Smooth muscle cell (in vitro differentiated cells): Measurements from ENCODE around the gene MGLL. TPM values are rescaled to one million over a fixed set of nuclear protein-coding genes. Genes with fewer than 3 reads are reported as not detected.

ENCODE experiments used
- DNase-seq: peaks from one replicate; lab custom pipeline; 2025; ENCODE audit not compliant: unreplicated experiment; lab: John Stamatoyannopoulos, UW
- H2AFZ ChIP-seq: fragments of 200-600 bp; sonication (generic); 2 replicates; pipeline ENCODE4 v1.6.0; 2016; ENCODE audit warnings: antibody characterized with exemption, low read depth, mild to moderate bottlenecking
- H3F3A ChIP-seq: fragments of 200-600 bp; sonication (generic); 2 replicates; pipeline ENCODE4 v1.6.0; 2017; ENCODE audit warnings: antibody characterized with exemption, low read depth
- H3K27ac ChIP-seq: fragments of 200-600 bp; sonication (generic); 2 replicates; pipeline ENCODE4 v1.5.1; 2016; ENCODE audit warnings: low read depth, mild to moderate bottlenecking
- H3K27me3 ChIP-seq: fragments of 200-600 bp; sonication (generic); 2 replicates; pipeline ENCODE4 v1.6.1; 2016; ENCODE audit warnings: low read depth, mild to moderate bottlenecking
- H3K36me3 ChIP-seq: fragments of 200-600 bp; sonication (generic); 2 replicates; pipeline ENCODE4 v1.5.1; 2016; ENCODE audit warnings: low read depth
- H3K4me1 ChIP-seq: fragments of 200-600 bp; sonication (generic); 2 replicates; pipeline ENCODE4 v1.5.1; 2016; ENCODE audit warnings: low read depth
- H3K4me2 ChIP-seq: fragments of 200-600 bp; sonication (generic); 2 replicates; pipeline ENCODE4 v1.6.0; 2016; ENCODE audit warnings: mild to moderate bottlenecking
- H3K4me3 ChIP-seq: fragments of 200-600 bp; sonication (generic); 2 replicates; pipeline ENCODE4 v1.5.1; 2016; ENCODE audit warnings: mild to moderate bottlenecking
- H3K79me2 ChIP-seq: fragments of 200-600 bp; sonication (generic); 2 replicates; pipeline ENCODE4 v1.6.0; 2016; ENCODE audit warnings: low read depth, mild to moderate bottlenecking
- H3K9ac ChIP-seq: fragments of 200-600 bp; sonication (generic); 2 replicates; pipeline ENCODE4 v1.6.0; 2016; ENCODE audit warnings: low read depth
- H3K9me3 ChIP-seq: fragments of 200-600 bp; sonication (generic); replicated peaks from 2 replicates; pipeline ENCODE4 v1.5.1; 2016; ENCODE audit warnings: low read depth
- H4K20me1 ChIP-seq: fragments of 200-600 bp; sonication (generic); 2 replicates; pipeline ENCODE4 v1.6.0; 2016; ENCODE audit warnings: low read depth
- WGBS: methylation state at CpG from one replicate; pipeline ENCODE4 v1.1.7; 2016; ENCODE audit warnings: low lambda C conversion rate; 5-methylcytosine and 5-hydroxymethylcytosine counted together
- polyA plus RNA-seq: library from polyadenylated mRNA; unstranded; fragments of >200 nt; fragmentation: Nextera tagmentation; extraction: Ambion mirVana; gene quantifications from 2 replicates; pipeline ENCODE4 v1.2.1, GENCODE V29; 2016
- total RNA-seq: library from RNA; depleted of rRNA; stranded (reverse); fragments of >200 nt; gene quantifications from 2 replicates; pipeline ENCODE4 v1.2.3, GENCODE V29; 2014
- TF ChIP-seq, protein P1 (sequence below): fragments of 200-600 bp; sonication (generic); IDR thresholded peaks from 2 replicates; pipeline ENCODE4 v1.5.1; 2017; ENCODE audit warnings: borderline replicate concordance, mild to moderate bottlenecking, antibody characterized with exemption; ENCODE audit not compliant: insufficient read depth, poor library complexity, severe bottlenecking

The MGLL gene
- total and polyA plus RNA-seq, 2 experiments from 2014 or later: 13.6 to 22.5 TPM

GRCh38 chr3:127835993-127836882 lies 13.9 kb upstream of the MGLL start:
- DNase-seq: no peak
- H3K36me3 ChIP-seq: no peaks in the 10 kb centered on the region
- no peaks in the 10 kb centered on the region for H3K27me3 ChIP-seq
- H3K9ac ChIP-seq: no peak overlapping the region
- no peaks in the 10 kb centered on the region for H3K4me1 ChIP-seq
- no peaks in the 10 kb centered on the region for H3F3A ChIP-seq
- no peaks in the 10 kb centered on the region for H3K79me2 ChIP-seq
- H4K20me1 ChIP-seq: no peaks in the 10 kb centered on the region
- no peaks in the 10 kb centered on the region for H3K9me3 ChIP-seq
- WGBS: 92% methylated on average over 8 of the region's 8 CpGs
- TF ChIP-seq, protein P1, sequence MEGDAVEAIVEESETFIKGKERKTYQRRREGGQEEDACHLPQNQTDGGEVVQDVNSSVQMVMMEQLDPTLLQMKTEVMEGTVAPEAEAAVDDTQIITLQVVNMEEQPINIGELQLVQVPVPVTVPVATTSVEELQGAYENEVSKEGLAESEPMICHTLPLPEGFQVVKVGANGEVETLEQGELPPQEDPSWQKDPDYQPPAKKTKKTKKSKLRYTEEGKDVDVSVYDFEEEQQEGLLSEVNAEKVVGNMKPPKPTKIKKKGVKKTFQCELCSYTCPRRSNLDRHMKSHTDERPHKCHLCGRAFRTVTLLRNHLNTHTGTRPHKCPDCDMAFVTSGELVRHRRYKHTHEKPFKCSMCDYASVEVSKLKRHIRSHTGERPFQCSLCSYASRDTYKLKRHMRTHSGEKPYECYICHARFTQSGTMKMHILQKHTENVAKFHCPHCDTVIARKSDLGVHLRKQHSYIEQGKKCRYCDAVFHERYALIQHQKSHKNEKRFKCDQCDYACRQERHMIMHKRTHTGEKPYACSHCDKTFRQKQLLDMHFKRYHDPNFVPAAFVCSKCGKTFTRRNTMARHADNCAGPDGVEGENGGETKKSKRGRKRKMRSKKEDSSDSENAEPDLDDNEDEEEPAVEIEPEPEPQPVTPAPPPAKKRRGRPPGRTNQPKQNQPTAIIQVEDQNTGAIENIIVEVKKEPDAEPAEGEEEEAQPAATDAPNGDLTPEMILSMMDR: no peak
- no peak overlapping the region for H2AFZ ChIP-seq
- H3K4me3 ChIP-seq: no peak overlapping the region
- no peak overlapping the region for H3K4me2 ChIP-seq
- H3K27ac ChIP-seq: no peak overlapping the region

DNA sequence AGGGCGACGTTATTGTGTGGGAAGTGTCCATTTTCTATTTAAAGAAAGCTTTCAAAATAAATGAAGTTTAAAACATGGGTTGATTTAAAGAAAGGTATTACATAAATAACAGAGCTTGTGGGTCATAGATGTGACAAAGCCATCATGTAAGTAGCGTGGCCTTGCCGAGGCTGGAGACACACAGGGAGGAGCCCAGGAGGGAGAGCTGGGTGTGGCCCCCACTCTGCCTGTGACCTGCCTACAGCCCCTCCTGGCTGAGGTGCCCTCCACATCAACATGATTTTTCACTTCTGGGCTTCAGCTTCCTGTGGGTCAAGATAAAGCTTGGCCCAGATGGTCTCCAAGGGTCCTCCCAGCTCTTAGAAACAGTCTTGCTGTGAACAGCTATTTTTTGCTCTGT lies 12.5 kb upstream of the MGLL start:
- Histone ChIP-seq H3K36me3 (no peaks in the 10 kb centered on the region), H4K20me1 (no peaks in the 10 kb centered on the region), H3K79me2 (no peaks in the 10 kb centered on the region), H3K9ac (no peak overlapping the region), H3K27ac (no peak overlapping the region), H3F3A (no peaks in the 10 kb centered on the region), H2AFZ (no peak overlapping the region), H3K4me1 (no peaks in the 10 kb centered on the region), H3K4me3 (no peak overlapping the region), H3K9me3 (no peaks in the 10 kb centered on the region), H3K4me2 (no peak overlapping the region), H3K27me3 (no peaks in the 10 kb centered on the region)
- TF ChIP-seq, protein P1: no peak
- 93% methylated on average over 4 of the region's 4 CpGs for WGBS
- no peak for DNase-seq

GRCh38 chr3:127833281-127834032 lies 11.1 kb upstream of the MGLL start:
- no peak overlapping the region for H2AFZ ChIP-seq
- H3K27ac ChIP-seq: no peak overlapping the region
- no peaks in the 10 kb centered on the region for H3K79me2 ChIP-seq
- no peak overlapping the region for H3K9ac ChIP-seq
- no peaks in the 10 kb centered on the region for H3K27me3 ChIP-seq
- DNase-seq: no peak
- TF ChIP-seq, protein P1: no peak
- H3K9me3 ChIP-seq: no peaks in the 10 kb centered on the region
- H3F3A ChIP-seq: no peaks in the 10 kb centered on the region
- H3K4me3 ChIP-seq: no peak overlapping the region
- no peaks in the 10 kb centered on the region for H4K20me1 ChIP-seq
- H3K4me2 ChIP-seq: no peak overlapping the region
- H3K4me1 ChIP-seq: no peaks in the 10 kb centered on the region
- H3K36me3 ChIP-seq: no peaks in the 10 kb centered on the region
- WGBS: 97% methylated on average over 2 of the region's 2 CpGs
